CD4-positive, alpha-beta T cell treated with Interleukin-1 beta for 1 hour (primary cell): ENCODE results near the gene ITSN1.
"Not testable (repeated sequence)": the region's sequence is repeated elsewhere in the genome, so short reads cannot be mapped to it uniquely, and the experiment has no call there.

Experiments
- DNase-seq, 2 donors: peaks; one replicate each; pipeline ENCODE4 v3.0.0-alpha.2; 2020 to 2022

ITSN1 gene

GRCh38 chr21:33775100-33775828, 133.0 kb downstream of the ITSN1 start:
- DNase-seq = no peak

- DNase-seq = no peak
Observed at GRCh38 chr21:33780631-33781030, 138.3 kb downstream of the ITSN1 start.

- DNase-seq = no peak
Observed at GRCh38 chr21:33781121-33781520, 138.8 kb downstream of the ITSN1 start.

GRCh38 chr21:33783187-33783979, 141.1 kb downstream of the ITSN1 start:
- DNase-seq = no peak

GRCh38 chr21:33787431-33787830, 145.1 kb downstream of the ITSN1 start:
- no peak for DNase-seq

GRCh38 chr21:33788438-33788837, 146.1 kb downstream of the ITSN1 start:
- DNase-seq = not testable (repeated sequence)

GRCh38 chr21:33789697-33790096, 147.4 kb downstream of the ITSN1 start:
- DNase-seq = no peak

- no peak for DNase-seq
Observed at GRCh38 chr21:33791073-33791472, 148.8 kb downstream of the ITSN1 start.

GRCh38 chr21:33794596-33794995, 152.3 kb downstream of the ITSN1 start:
- DNase-seq = no peak

GRCh38 chr21:33797565-33797964, 155.3 kb downstream of the ITSN1 start:
- no peak for DNase-seq

GRCh38 chr21:33799378-33800090, 157.2 kb downstream of the ITSN1 start:
- DNase-seq = no peak

GRCh38 chr21:33800753-33801423, 158.6 kb downstream of the ITSN1 start:
- DNase-seq = no peak

- DNase-seq = no peak
Observed at GRCh38 chr21:33801424-33802405, 159.4 kb downstream of the ITSN1 start.

- no peak for DNase-seq
Observed at GRCh38 chr21:33802481-33802880, 160.2 kb downstream of the ITSN1 start.

- no peak for DNase-seq
Observed at GRCh38 chr21:33808715-33809367, 166.5 kb downstream of the ITSN1 start.

GRCh38 chr21:33810766-33811165, 168.5 kb downstream of the ITSN1 start:
- no peak for DNase-seq

- DNase-seq = no peak
Observed at GRCh38 chr21:33811167-33812010, 169.1 kb downstream of the ITSN1 start.

- no peak for DNase-seq
Observed at GRCh38 chr21:33813832-33814365, 171.6 kb downstream of the ITSN1 start.

- DNase-seq = no peak
Observed at GRCh38 chr21:33815143-33815707, 172.9 kb downstream of the ITSN1 start.

- DNase-seq = no peak
Observed at GRCh38 chr21:33816174-33816573, 173.9 kb downstream of the ITSN1 start.
